ENCODE measurements around the gene SEZ6. TPM values are rescaled to one million over a fixed set of nuclear protein-coding genes. Genes with fewer than 3 reads are reported as not detected.
A peak's percentile ranks its signal among the peaks of the same experiment; 100 is the strongest.
"Not testable (repeated sequence)": the region's sequence is repeated elsewhere in the genome, so short reads cannot be mapped to it uniquely, and the experiment has no call there.

The SEZ6 gene
- total RNA-seq, 1 donor from 2014 or later, result not detected

DNA sequence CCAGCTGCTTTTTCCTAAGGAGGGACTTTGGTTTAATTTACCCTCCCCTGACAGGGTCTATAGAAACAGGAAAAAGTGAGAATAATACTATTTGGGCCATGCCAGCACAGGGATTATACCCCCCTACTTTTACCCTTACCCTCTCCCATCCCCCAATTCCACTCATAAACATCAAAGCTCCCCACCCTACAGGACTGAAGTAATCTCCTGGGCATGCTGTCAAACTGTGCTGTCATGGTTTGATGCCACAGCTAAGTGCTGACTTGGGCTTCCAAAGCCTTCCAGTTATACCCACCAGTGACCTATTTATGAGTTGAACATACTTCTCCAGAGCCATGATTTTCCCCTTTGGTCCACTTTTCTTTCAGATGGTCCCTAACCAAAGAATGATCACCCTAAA, 67.3 kb downstream of the SEZ6 start:
- no peaks in the 10 kb centered on the region for H3K9me3 Mint-ChIP-seq (ENCODE audit: unreplicated experiment)
- Histone ChIP-seq H3K4me1 (ENCODE audit: insufficient read depth, low read length) (no peaks in the 10 kb centered on the region), H3K27ac (ENCODE audit: low read depth, low read length) (no peak overlapping the region), H3K9ac (ENCODE audit: low read length) (no peak overlapping the region), H3K9me3 (ENCODE audit: insufficient read depth, low read depth, low read length) (no peaks in the 10 kb centered on the region), H4K20me1 (ENCODE audit: insufficient read depth, low read length) (peaks cover 95% of the 10 kb centered on the region), H3K79me2 (ENCODE audit: insufficient read depth, low read length) (peaks cover 97% of the 10 kb centered on the region), H3K4me2 (ENCODE audit: low read length) (no peak overlapping the region), H3K36me3 (ENCODE audit: insufficient read depth, low read length) (peaks cover 2% of the 10 kb centered on the region), H2AFZ (ENCODE audit: low read depth, low read length) (no peak overlapping the region), H3K27me3 (ENCODE audit: insufficient read depth, low read length) (no peaks in the 10 kb centered on the region), H3K4me3 (ENCODE audit: insufficient read depth, low read depth, low read length) (no peak overlapping the region)
- DNase-seq (ENCODE audit: low read depth), result no peak
- no peak for FAIRE-seq
- no peaks in the 10 kb centered on the region for H3K27me3 Mint-ChIP-seq (ENCODE audit: low read depth, unreplicated experiment)
- peak overlapping the region; percentile 16 for H3K4me3 Mint-ChIP-seq (ENCODE audit: unreplicated experiment)
- TF ChIP-seq, protein P1, sequence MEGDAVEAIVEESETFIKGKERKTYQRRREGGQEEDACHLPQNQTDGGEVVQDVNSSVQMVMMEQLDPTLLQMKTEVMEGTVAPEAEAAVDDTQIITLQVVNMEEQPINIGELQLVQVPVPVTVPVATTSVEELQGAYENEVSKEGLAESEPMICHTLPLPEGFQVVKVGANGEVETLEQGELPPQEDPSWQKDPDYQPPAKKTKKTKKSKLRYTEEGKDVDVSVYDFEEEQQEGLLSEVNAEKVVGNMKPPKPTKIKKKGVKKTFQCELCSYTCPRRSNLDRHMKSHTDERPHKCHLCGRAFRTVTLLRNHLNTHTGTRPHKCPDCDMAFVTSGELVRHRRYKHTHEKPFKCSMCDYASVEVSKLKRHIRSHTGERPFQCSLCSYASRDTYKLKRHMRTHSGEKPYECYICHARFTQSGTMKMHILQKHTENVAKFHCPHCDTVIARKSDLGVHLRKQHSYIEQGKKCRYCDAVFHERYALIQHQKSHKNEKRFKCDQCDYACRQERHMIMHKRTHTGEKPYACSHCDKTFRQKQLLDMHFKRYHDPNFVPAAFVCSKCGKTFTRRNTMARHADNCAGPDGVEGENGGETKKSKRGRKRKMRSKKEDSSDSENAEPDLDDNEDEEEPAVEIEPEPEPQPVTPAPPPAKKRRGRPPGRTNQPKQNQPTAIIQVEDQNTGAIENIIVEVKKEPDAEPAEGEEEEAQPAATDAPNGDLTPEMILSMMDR (IDR thresholded peaks at IDR 0.05; ENCODE audit: insufficient read depth, low read depth, low read length), result no peak
- no peak for TF ChIP-seq EZH2 (IDR thresholded peaks at IDR 0.05; ENCODE audit: insufficient read depth, low read length)
- peaks cover 2% of the 10 kb centered on the region for H3K36me3 Mint-ChIP-seq (ENCODE audit: low read depth, unreplicated experiment)
- H3K27ac Mint-ChIP-seq (ENCODE audit: unreplicated experiment), result no peak overlapping the region
- peaks cover 31% of the 10 kb centered on the region for H3K4me1 Mint-ChIP-seq (ENCODE audit: low read depth, unreplicated experiment)

DNA sequence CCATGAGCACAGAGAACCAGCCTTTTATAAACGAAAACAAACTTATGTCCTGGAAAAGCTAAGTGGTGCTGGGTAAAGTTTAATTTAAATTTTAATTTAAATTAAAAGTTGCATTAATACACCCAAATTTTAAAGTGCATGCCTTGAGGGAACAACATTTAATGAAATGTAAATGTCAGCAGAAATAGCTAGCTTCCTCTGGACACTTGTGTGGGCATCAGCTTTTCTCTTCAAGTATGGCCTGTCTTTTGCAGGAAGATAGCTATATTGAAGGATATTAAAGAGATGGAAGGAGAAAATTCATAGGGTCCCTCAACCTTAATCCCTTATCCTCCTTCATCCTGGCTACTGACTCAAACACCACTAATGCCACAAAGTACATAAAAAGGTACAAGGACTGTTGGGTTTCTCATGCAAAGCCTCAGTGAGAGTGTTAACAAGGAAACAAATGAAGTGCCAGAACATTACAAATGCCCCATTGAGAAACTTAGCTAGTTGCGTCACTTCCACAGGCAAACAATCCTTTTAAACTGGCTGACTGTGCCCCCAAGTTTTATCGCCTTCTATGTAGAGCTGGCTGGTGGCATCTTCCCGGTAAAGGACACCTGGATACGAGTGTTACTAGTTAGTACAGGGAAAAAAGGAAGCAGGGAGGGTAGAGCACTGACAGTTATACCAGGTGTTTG, 68.6 kb downstream of the SEZ6 start:
- Histone ChIP-seq H2AFZ (ENCODE audit: low read depth, low read length) (no peak overlapping the region), H3K27me3 (ENCODE audit: insufficient read depth, low read length) (no peaks in the 10 kb centered on the region), H3K9me3 (ENCODE audit: insufficient read depth, low read depth, low read length) (no peaks in the 10 kb centered on the region), H3K4me3 (ENCODE audit: insufficient read depth, low read depth, low read length) (no peak overlapping the region), H3K9ac (ENCODE audit: low read length) (no peak overlapping the region), H3K4me1 (ENCODE audit: insufficient read depth, low read length) (no peaks in the 10 kb centered on the region), H3K36me3 (ENCODE audit: insufficient read depth, low read length) (peaks cover 2% of the 10 kb centered on the region), H3K27ac (ENCODE audit: low read depth, low read length) (no peak overlapping the region), H4K20me1 (ENCODE audit: insufficient read depth, low read length) (peaks cover 99% of the 10 kb centered on the region), H3K4me2 (ENCODE audit: low read length) (no peak overlapping the region), H3K79me2 (ENCODE audit: insufficient read depth, low read length) (peaks cover 99% of the 10 kb centered on the region)
- H3K27ac Mint-ChIP-seq (ENCODE audit: unreplicated experiment), result no peak overlapping the region
- no peak for TF ChIP-seq EZH2 (IDR thresholded peaks at IDR 0.05; ENCODE audit: insufficient read depth, low read length)
- TF ChIP-seq, protein P1 (IDR thresholded peaks at IDR 0.05; ENCODE audit: insufficient read depth, low read depth, low read length), result no peak
- no peak for FAIRE-seq
- peaks cover 4% of the 10 kb centered on the region for H3K36me3 Mint-ChIP-seq (ENCODE audit: low read depth, unreplicated experiment)
- H3K4me3 Mint-ChIP-seq (ENCODE audit: unreplicated experiment), result no peak overlapping the region
- DNase-seq (ENCODE audit: low read depth), result no peak
- no peaks in the 10 kb centered on the region for H3K27me3 Mint-ChIP-seq (ENCODE audit: low read depth, unreplicated experiment)
- H3K4me1 Mint-ChIP-seq (ENCODE audit: low read depth, unreplicated experiment), result peaks cover 31% of the 10 kb centered on the region
- H3K9me3 Mint-ChIP-seq (ENCODE audit: unreplicated experiment), result no peaks in the 10 kb centered on the region

- TF ChIP-seq, protein P1 (IDR thresholded peaks at IDR 0.05; ENCODE audit: insufficient read depth, low read depth, low read length), result no peak
- TF ChIP-seq EZH2 (IDR thresholded peaks at IDR 0.05; ENCODE audit: insufficient read depth, low read length), result no peak
These were observed 69.9 kb downstream of the SEZ6 start for GRCh38 chr17:28935744-28936460.

DNA sequence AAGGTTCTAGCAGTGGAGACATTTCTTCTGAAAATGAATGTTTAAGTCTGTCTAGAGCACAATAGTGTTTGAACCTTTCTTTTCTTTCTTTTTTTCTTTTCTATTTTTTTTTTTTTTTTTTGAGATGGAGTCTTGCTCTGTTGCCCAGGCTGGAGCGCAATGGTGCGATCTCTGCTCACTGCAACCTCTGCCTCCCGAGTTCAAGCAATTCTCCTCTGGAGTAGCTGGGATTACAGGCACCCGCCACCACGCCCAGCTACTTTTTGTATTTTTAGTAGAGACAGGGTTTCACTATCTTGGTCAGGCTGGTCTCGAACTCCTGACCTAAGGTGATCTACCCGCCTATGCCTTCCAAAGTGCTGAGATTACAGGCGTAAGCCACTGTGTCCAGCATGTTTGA, 71.3 kb downstream of the SEZ6 start:
- Histone ChIP-seq H4K20me1 (ENCODE audit: insufficient read depth, low read length) (peaks cover 98% of the 10 kb centered on the region), H3K79me2 (ENCODE audit: insufficient read depth, low read length) (peaks cover 99% of the 10 kb centered on the region)
- not testable (repeated sequence) for H3K27ac ChIP-seq (ENCODE audit: low read depth, low read length); H3K4me1 ChIP-seq (ENCODE audit: insufficient read depth, low read length); H3K27me3 ChIP-seq (ENCODE audit: insufficient read depth, low read length); H3K27me3 Mint-ChIP-seq (ENCODE audit: low read depth, unreplicated experiment); H3K4me3 ChIP-seq (ENCODE audit: insufficient read depth, low read depth, low read length); H3K9me3 Mint-ChIP-seq (ENCODE audit: unreplicated experiment); H2AFZ ChIP-seq (ENCODE audit: low read depth, low read length); H3K27ac Mint-ChIP-seq (ENCODE audit: unreplicated experiment); DNase-seq (ENCODE audit: low read depth); H3K9me3 ChIP-seq (ENCODE audit: insufficient read depth, low read depth, low read length); FAIRE-seq; H3K4me2 ChIP-seq (ENCODE audit: low read length); H3K9ac ChIP-seq (ENCODE audit: low read length); H3K4me3 Mint-ChIP-seq (ENCODE audit: unreplicated experiment); H3K36me3 ChIP-seq (ENCODE audit: insufficient read depth, low read length)
- Mint-ChIP-seq H3K36me3 (ENCODE audit: low read depth, unreplicated experiment) (peaks cover 11% of the 10 kb centered on the region), H3K4me1 (ENCODE audit: low read depth, unreplicated experiment) (peaks cover 25% of the 10 kb centered on the region)

More at GRCh38 chr17:28935744-28936460, 69.9 kb downstream of the SEZ6 start:
- peaks cover 2% of the 10 kb centered on the region for H3K36me3 ChIP-seq (ENCODE audit: insufficient read depth, low read length)
- H3K9me3 ChIP-seq (ENCODE audit: insufficient read depth, low read depth, low read length), result no peaks in the 10 kb centered on the region
- no peaks in the 10 kb centered on the region for H3K27me3 Mint-ChIP-seq (ENCODE audit: low read depth, unreplicated experiment)
- FAIRE-seq (no peak), DNase-seq (ENCODE audit: low read depth) (no peak)
- no peak overlapping the region for H2AFZ ChIP-seq (ENCODE audit: low read depth, low read length)
- H3K79me2 ChIP-seq (ENCODE audit: insufficient read depth, low read length), result peaks cover 99% of the 10 kb centered on the region
- H3K4me1 ChIP-seq (ENCODE audit: insufficient read depth, low read length), result no peaks in the 10 kb centered on the region
- peaks cover 31% of the 10 kb centered on the region for H3K4me1 Mint-ChIP-seq (ENCODE audit: low read depth, unreplicated experiment)
- no peaks in the 10 kb centered on the region for H3K27me3 ChIP-seq (ENCODE audit: insufficient read depth, low read length)
- H3K9ac ChIP-seq (ENCODE audit: low read length), result no peak overlapping the region
- H3K9me3 Mint-ChIP-seq (ENCODE audit: unreplicated experiment), result no peaks in the 10 kb centered on the region
- no peak overlapping the region for H3K27ac ChIP-seq (ENCODE audit: low read depth, low read length)
- no peak overlapping the region for H3K27ac Mint-ChIP-seq (ENCODE audit: unreplicated experiment)
- no peak overlapping the region for H3K4me3 Mint-ChIP-seq (ENCODE audit: unreplicated experiment)
- H3K36me3 Mint-ChIP-seq (ENCODE audit: low read depth, unreplicated experiment), result peaks cover 6% of the 10 kb centered on the region
- no peak overlapping the region for H3K4me2 ChIP-seq (ENCODE audit: low read length)
- no peak overlapping the region for H3K4me3 ChIP-seq (ENCODE audit: insufficient read depth, low read depth, low read length)
- peaks cover 98% of the 10 kb centered on the region for H4K20me1 ChIP-seq (ENCODE audit: insufficient read depth, low read length)
